NCI-H1930 (cell line): Measurements from ENCODE around the gene CUX1.

Experiments
- DNase-seq, 2 experiments: peaks; one replicate each; lab custom pipeline; 2025; lab: John Stamatoyannopoulos, UW

CUX1 gene

DNA sequence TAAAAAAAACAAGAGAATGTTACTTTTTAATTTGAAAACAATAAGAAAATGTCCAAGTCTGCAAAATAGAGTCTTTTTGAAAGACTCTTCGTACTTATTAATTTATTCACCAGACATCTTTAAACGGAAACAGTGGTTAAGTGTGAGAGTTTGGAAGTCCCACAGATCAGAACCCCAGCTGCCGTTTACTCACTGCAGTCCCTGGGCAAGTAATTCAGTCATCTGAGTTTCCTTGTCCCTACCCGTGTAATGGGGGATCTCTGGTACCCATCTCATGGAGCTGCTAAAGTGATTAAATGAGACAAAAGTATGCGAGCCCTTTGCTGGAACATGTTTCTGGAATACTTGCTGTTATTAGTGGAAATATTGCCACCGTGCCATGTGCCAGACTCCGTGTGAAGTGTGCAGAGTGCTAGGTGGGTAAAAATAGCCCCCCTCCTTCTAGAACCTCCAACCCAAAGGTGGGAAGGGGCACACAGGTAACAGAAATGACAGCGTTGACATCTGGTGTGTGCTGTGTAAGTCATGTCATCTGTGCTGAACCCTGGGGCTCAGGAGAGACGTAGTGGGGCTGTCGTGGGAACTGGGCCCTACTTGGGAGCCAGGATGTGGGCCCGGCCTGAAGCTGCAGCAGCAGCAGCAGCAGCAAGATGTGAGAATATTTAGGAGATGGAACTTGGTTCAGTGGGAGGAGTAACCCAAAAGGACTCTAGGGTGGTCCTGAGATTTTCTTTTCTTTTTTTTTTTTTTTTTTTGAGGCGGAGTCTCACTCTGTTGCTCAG lies 140.5 kb downstream of the CUX1 start:
- DNase-seq: no peak

DNA sequence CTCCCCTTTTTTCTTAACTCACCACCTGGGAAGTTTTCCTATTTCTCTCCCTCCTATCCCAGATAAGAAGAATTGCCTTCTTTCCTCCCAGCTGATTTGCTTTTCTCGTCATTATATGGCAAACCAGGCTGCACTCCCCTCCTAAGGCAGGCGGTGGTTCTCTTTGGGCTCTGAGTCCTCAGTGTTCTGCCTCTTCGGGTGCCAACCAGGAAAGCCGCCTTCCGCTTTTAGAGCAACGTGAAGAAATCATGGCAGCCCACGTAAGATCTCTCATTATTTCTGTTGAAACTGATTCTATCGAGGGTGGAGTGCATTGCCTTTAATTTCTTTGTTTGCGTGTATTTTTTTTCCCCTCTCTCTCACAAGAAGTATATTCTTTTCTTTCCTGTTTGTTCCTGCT lies 141.9 kb downstream of the CUX1 start:
- DNase-seq: no peak

DNA sequence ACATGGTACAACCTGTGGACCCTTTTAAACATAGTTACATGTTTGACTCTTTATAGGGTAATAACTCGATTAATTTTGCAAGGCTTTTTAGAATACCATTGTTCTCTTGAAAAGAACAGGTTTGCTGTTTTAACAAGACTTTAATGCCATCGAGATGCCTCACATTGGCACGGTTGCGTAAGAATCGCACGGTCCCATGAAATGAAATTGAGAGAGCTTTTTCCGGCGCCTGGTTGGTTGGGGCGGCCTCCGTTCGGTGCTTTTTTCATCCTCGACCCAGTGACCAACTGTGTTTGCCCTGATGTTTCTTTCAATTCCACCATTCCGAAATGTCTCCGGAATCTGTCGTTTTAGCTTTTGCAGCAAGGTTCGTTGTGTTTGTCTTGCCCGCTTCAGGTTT lies 142.4 kb downstream of the CUX1 start:
- no peak for DNase-seq

DNA sequence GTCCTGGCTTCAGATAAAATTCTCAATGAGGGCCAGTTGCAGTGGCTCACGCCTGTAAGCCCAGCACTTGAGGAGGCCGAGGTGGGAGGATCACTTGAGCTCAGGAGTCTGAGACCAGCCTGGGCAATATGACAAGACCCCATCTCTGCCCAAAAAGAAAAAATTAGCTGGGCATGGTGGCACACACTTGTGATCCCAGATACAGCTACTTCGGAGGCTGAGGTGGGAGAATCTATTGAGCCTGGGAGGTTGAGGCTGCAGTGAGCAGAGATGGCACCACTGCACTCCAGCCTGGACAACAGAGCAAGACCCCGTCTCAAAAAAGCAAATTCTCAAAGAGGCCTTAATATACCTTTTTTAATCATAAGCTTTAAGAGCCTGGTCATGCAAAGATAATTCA lies 142.9 kb downstream of the CUX1 start:
- no peak for DNase-seq

DNA sequence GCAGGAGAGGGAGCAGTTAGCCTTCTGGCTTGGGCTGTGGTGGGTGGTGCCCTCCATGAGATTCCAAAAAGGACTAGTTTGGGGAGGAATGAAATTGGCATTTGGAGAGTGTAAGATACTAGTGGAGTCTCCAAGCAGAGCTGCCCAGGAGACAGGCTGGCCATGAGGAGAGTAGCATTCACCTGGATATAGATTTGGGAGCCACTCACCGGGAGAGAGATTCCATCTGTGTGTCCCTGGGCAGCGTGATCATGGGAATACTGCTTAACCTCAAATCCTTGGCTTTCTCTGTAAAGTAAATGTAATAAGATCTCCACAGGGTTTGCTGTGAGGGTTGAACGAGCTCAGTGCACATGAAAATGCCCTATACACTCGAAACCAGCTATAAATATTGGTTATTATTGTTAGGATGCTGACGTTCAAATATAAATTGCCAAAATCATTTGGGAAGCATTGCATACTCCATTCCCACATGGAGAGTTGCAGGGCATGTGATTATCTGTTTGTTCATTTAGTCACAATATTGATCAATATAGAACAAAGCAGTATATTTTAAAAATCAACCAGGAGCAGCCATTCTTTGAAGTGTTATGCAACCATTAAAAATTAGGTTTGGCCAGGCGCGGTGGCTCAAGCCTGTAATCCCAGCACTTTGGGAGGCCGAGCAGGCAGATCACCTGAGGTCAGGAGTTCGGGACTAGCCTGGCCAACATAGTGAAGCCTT lies 143.7 kb downstream of the CUX1 start:
- DNase-seq: no peak

DNA sequence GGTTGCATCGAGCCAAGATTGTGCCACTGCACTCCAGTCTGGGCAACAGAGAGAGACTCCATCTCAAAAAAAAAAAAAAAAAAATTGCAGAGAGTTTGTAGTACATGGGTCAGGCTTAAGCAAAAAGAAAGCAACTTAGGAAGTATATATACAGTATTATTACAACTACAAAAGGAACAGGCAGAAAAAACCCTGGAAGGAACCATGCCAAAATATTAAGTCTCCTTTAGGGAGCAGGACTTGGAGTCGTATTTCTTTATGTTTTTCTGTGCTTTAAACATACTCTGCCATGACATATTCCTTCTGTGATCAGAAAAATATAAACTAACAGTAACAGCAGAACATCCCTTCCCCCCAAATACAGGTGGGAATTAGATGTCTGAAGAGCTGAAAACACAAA lies 144.4 kb downstream of the CUX1 start:
- no peak for DNase-seq

DNA sequence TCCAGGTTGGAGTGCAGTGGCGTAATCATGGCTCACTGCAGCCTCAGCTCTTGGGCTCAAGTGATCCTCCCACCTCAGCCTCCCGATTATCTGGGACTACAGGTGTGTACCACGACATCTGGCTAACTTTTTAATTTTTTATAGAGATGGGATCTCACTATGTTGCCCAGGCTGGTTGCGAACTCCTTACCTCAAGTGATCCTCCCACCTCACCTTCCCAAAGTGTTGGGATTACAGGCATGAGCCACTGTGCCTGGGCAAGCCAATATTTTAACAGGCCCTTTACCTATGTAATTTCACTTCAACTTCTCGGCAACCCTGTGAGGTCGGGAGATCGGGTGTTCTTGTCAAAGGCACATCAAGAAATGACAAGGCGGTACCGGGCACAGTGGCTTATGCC lies 146.3 kb downstream of the CUX1 start:
- DNase-seq: no peak

DNA sequence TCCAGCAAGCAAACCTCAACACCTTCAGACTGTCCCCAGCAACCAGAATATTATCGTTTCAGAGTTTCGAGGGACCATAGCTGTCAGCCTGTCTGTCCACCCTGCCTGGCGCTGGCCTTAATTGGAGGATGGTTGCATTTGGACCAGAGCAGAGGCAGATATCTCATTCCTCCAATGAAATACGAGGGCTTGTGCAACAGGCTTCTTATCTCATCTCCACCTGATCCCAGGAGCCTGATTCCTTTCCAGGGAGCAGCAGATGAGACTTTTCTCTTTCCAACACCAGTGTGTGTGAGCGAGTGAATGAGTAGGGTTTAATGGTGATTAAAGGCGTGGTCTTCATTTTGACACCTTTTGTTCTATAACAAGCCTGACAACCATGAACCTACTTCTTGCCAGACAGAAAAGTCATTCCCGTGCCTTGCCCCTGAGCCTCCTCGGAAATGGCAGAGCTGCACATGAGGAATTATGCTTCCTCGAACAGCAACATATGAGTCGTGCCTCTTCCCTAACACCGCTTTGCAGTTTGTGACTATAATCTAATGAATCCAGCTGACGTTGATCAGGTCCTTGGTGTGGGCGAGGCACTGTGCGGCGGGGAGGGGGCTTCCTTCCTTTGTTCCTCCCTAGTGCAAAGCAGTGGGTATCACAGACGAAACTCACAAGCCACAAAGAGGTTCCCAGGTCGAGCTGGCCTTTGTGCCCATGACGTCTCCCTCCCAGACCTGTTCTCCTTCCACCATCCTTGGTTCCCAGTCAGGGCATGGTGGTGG lies 147.4 kb downstream of the CUX1 start:
- DNase-seq: no peak

DNA sequence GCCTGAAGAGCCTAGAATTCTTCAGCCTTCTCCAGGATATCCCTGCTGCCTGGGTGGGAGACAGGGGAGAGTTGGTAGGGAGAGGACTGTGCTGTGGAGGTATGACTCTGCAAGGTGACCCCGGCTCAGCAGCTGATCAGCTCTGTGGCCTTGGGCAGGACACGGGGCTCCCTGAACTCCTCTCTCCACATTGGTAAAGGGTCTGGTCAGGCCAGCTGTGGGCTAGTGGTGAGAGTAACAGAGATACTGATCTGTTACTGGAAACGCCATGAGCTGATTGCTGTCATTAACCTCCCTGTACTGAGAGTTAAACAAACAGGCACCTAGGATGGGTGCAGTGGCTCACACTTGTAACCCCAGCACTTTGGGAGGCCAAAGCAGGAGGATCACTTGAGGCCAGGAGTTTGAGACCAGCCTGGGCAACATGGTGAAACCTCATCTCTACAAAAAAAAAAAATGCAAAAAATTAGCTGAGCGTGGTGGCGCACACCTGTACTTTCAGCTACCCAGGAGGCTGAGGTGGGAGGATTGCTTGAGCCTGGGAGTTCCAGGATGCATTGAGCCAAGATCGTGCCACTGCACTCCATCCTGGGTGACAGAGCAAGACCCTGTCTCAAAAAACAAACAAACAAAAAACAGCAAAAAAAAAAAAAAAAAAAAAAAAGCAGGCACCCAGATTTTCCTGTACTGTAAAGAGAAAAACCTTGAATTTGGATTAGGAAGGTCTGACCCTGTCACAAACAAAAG lies 151.5 kb downstream of the CUX1 start:
- DNase-seq: no peak

DNA sequence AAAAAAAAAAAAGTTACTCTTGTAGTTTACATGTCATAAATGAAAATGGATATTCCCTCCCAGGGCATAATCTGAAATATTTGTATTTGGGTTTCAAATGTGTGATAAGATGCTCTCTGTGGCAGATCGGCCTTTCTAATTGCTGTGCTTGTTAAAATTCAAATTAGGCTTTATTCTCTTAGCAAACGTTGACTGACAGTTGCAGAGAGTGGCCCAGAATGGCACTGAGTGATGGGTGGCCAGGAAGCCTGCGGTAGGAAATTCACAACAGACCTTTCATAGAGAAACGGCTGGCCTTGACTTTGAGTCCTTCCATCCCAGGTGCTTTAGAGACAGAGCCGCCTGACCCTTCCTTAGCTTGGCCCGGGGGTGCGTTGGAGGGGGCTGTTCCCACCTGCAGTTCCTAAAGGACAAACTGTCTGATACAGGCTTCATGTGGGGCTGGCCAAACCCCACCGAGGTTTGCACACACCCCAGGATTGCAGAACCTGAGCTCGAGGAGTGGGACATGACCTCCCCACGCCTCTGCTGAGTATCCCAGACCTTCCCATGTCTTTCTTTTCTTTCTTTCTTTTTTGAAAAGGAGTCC lies 152.7 kb downstream of the CUX1 start:
- DNase-seq: no peak

DNA sequence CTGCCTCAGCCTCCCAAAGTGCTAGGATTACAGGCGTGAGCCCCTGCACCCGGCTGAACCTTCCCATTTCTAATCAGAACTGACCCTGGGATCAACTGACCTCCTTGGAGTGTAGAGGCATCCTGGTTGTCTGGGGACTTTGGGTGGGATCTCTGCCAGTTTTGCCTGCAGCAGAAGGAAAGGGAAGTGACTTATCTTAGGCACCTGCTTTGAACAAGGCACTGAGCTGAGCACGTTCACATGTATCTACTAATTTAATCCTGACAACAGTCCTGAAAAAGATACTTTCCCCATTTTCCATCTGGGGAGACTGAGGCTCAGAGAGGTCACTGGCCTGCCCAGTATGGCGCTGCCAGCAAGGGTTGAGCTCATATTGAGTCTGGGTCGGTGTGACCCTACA lies 153.4 kb downstream of the CUX1 start:
- DNase-seq: no peak

DNA sequence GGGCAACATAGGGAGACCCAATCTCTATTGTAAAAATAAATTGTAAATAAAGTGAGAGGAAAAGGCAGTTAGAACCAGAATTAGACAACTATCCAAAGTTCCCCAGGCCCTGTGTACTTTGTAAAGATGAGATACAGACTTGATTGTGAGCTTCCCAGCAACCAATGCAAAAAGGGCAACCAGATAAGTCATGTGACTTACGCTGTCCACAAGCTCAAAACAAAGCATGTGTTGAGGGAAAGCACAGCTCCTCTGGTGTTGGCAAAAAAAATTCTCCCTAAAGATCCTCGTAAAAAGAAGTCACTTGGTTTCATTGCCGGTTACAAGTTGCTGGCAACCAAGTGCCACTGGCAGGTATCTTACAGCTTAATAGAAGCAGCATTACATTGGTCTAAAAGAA lies 154.0 kb downstream of the CUX1 start:
- no peak for DNase-seq

DNA sequence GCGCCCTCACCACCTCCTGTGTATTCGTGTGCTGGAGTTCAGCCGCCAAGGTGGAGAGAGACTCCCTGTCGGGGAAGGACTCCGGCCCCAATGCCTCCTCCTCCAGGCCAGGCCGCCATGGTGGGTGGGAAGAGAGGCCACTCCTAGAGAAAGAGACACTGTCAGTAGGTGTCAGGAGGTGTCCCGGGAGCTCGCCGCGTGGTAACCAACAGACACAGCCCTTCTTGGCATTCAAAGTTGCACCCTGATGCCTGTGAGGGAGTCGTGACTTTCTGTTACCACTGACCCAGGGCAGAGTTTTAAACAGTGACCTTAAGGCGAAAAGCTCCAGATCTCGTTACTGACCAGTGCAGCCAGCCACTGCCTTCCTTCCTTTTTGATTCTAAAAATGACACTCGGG lies 155.2 kb downstream of the CUX1 start:
- DNase-seq: no peak

DNA sequence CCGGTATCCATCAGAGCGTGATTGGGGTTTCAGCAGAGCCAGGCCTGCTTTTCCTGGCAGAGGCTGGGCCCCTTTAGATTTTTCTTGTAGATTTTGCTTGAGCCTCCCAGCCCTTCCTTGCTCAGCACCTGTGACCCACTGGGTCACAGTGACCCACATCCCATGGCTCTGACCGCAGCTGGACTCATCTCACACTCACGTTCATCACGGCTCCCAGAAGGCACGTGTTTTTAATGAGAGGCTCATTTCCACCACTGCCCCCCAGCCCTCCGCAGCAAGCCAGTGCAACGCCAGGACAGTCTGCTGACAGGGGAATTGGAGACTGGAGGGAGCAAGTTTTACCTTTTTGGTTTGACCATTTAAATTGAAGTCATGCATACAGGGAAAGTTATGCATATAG lies 155.7 kb downstream of the CUX1 start:
- no peak for DNase-seq

DNA sequence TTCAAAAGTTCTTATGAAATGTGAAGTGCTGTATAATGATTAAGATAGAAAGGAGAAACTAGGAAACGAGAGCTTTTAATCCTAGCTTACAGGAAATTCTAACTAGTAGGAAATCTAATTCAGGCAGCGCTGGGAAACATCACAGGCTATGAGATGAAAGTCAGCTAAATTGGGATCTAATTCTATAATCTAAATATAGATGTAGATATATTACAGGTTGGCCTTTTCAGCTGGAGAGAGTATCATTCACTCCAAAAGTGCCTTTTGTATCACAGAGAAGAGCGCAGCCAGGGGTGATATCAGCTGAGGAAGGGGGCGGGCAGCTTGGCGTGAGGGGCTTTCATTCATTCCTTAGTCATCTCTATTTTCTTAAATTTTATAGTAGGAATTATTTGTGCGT lies 157.0 kb downstream of the CUX1 start:
- no peak for DNase-seq

DNA sequence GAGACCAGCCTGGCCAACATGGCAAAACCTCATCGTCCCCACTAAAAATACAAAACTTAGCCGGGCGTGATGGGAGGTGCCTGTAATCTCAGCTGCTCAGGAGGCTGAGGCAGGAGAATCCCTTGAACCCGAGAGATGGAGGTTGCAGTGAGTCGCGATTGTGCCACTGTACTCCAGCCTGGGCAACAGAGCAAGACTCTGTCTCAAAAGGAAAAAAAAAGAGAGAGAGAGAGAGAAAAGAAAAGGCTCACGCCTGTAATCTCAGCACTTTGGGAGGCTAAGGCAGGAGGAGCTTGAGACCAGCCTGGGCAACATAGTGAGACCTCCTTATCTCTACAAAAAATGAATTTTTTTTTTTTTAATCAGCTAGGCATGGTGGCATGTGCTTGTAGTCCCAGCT lies 157.6 kb downstream of the CUX1 start:
- no peak for DNase-seq

DNA sequence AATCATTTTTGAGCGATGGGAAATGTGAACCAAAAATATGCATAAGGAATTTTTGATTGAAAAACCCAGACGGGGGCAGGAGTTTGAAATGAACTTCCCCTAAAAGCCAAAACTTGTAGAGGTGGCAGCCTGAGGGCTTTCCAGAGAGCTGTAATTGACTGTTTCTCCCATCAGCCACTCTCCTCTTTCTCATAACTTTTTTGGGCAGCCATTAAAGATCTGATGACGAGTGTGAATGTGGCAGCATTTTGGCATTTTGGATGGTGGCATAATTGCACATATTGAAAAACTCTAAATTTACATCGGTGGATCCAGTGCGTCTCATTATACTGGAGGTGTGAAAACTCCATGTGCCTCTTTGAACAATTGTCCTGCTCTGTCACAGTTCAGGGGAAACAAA lies 159.0 kb downstream of the CUX1 start:
- DNase-seq: no peak

DNA sequence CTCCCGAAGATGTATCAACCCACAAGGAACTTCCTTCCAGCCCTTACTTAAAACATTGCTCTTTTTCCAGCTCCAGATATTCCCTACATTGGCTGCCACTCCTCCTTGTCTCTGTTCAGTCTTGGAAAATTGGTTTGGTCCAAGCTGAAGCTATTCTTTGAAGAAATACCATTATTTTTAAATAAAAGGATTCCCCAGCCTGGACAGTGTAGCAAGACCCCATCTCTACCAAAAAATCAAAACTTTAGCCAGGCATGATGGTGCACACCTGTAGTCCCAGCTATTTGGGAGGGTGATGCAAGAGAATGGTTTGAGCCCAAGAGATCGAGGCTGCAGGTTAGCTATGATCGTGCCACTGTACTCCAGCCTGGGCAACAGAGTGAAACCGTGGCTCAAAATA lies 159.8 kb downstream of the CUX1 start:
- DNase-seq: no peak

DNA sequence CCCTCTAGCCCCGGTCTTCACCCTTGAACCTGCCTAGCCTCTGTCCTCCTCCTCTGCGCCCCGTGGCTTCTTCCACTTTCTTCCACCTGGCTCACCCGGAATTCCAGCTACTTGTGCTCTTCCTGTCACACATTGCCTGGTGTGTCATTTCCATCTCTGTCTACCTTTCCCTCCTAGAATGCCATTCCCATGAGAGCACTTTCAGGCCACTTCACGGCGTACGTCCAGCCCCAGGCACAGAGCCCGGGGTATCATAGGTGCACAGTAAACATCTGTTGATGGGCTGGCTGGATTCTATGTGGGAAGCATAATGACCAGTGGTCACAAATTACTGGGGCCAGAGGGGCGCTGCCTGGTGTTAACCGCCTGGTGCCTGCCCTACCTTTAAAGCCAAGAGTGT lies 161.3 kb downstream of the CUX1 start:
- no peak for DNase-seq

DNA sequence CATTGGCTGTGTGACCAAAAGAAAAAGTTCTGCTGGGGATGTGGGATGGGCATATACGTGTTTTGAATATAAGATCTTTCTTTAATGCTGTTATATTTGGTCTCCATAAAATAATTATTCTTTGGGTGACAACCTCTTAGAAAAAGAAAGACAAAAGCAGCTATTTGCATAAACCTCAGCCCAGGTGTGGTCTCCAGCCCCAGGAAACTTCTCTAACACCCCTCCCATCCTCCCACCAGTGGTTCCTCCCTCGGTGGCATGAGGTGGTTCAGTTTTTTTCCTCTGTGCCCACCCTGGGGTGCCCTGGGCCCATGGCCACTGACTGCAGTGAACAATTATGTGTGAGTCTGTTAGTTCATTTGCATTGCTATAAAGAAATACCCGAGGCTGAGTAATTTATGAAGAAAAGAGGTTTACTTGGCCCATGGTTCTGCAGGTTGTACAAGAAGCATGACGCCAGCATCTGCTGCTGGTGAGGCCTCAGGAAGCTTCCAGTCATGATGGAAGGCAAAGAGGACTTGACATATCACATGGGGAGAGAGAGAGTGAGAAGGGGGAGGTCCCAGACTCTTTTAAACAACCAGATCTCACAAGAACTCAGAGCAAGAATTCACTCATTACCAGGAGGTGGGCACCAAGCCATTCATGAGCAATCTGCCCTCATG lies 165.9 kb downstream of the CUX1 start:
- DNase-seq: no peak

DNA sequence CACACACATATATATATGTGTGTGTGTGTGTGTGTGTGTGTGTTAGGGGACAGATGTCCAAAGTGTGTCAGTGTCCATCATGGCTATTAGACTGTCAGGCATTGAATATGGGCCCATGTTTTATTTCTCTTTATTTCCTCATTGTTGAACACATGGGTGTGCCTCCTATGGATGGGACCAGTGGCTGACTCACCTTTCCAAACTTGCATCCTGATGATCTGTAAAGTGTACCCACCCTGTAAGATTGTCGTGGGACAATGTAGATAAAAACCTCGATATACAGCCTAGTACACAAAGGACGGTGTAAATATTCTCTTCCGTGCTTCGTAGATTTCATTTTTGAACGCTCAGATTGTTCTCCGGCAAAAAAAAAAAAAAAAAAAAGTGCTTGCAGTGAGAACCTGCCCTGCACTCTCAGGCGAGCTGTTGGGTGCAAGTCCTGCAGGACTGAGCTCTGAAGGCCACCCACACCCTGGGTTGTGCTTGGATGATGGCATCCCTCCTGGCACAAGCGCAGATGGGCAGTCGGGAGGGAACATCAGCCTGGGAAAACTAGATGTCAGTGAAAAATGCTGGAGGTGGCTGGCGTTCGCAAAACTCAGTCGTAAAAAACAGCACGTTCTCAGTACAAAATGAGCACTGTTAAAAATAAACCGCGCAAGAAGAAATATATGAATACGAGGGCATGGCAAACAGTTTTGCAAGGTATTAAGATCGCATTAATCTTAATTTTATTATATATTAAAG lies 166.9 kb downstream of the CUX1 start:
- DNase-seq: no peak
